ENCODE results near the gene DHX58.
A peak's percentile ranks its signal among the peaks of the same experiment; 100 is the strongest.

GRCh38 chr17:42135664-42136653 is 23.4 kb upstream of the DHX58 start:
- TF ChIP-seq, protein P1, sequence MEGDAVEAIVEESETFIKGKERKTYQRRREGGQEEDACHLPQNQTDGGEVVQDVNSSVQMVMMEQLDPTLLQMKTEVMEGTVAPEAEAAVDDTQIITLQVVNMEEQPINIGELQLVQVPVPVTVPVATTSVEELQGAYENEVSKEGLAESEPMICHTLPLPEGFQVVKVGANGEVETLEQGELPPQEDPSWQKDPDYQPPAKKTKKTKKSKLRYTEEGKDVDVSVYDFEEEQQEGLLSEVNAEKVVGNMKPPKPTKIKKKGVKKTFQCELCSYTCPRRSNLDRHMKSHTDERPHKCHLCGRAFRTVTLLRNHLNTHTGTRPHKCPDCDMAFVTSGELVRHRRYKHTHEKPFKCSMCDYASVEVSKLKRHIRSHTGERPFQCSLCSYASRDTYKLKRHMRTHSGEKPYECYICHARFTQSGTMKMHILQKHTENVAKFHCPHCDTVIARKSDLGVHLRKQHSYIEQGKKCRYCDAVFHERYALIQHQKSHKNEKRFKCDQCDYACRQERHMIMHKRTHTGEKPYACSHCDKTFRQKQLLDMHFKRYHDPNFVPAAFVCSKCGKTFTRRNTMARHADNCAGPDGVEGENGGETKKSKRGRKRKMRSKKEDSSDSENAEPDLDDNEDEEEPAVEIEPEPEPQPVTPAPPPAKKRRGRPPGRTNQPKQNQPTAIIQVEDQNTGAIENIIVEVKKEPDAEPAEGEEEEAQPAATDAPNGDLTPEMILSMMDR (IDR thresholded peaks at IDR 0.05; ENCODE audit: insufficient read depth, low read length), result no peak
- TF ChIP-seq POLR2AphosphoS5 (IDR thresholded peaks at IDR 0.05; ENCODE audit: low read depth) (no peak), REST (IDR thresholded peaks at IDR 0.05; ENCODE audit: insufficient replicate concordance, low read depth) (no peak), GABPA (IDR thresholded peaks at IDR 0.05; ENCODE audit: low read depth) (peak; percentile 51; the same call in 1 of the 2 replicates)

Measured in HL-60 (cell line).